Activated T-helper 1 cell treated with anti-CD3 and anti-CD28 coated beads, Interleukin-2, amount 50 U/mL, for 16 hours (primary cell): ENCODE data around the gene DTX2.
"Not testable (repeated sequence)": the region's sequence is repeated elsewhere in the genome, so short reads cannot be mapped to it uniquely, and the experiment has no call there.

ENCODE experiments used
- DNase-seq, 2 donors: peaks; one replicate each; pipeline ENCODE4 v3.0.0-alpha.2; 2020; ENCODE audit warnings: low read depth in 1 of 2, low spot score in 1 of 2

DTX2 gene

GRCh38 chr7:76442664-76443446 lies 18.7 kb upstream of the DTX2 start:
- DNase-seq, result not testable (repeated sequence)

DNA sequence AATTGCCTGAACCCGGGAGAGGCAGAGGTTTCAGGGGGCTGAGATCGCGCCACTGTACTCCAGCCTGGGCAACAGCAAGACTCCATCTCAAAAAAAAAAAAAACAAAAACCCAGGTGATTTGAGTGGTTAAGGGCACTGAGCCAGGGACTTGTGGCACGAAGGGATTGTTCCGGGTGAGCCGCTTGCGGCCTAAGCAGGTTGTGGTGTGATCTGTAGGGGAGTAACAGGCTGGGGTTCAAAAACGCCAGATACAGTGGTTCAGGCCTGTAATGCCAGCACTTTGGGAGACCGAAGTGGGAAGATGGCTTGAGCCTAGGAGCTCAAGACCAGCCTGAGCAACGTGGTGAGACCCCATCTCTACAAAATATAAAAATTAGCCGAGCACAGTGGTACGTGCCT lies 17.7 kb upstream of the DTX2 start:
- DNase-seq, result not testable (repeated sequence)

DNA sequence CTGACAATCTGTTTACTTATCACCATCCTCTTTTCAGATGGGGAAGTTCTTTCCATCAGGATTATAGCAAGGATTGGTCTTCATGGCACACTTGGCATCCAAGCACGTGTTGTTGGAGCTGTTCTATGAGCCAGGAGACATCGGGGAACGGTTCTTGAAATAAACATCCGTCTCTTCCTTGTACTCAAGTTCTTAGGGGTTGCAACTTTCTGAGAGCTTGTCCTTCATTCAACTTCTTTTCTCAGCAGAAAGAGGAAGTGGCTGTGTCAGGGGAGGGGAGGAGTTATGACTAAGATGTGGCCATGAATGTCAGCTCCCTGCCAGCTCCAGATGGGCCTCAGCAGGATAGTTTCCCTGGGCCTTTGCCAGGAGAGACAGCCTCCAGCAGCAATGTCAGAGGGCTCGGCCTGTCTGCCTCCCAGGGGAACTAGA lies 15.9 kb upstream of the DTX2 start:
- DNase-seq, result not testable (repeated sequence)

DNA sequence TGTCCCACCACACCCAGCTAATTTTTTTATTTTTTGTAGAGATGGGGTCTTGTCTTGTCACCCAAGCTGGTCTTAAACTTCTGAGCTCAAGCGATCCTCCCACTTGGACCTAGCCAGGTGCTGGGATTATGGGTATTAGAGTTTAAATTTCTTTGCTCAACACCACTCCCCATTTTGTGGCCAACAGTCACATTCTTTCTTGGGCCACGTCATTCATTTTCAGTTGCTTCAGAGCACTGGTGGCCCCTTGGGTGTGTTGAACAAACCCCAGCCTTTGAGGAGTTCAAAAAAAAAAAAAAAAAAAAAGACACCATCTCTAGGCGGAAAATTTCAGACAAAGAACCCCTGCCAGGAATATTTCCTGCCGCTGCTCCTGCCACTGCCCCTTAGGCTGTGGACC lies 4.5 kb upstream of the DTX2 start:
- DNase-seq, result not testable (repeated sequence)

DNA sequence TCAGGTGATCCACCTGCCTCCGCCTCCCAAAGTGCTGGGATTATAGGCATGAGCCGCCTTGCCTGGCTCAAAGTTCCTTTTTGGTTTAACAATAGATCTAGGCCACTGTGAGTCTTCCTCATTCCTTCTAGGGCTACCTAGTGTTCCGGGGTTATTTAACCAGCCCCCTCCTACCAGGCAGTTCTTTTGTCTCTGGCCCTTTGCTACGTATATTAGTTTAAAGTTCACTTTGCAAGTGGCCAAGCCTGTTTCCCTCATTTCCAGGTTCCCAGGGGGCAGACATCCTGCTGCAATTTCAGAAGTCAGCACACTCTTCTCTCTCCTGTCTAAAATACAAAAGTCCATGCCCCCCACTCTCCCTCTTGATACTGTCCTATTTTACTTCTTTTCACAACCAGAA lies 3.0 kb upstream of the DTX2 start:
- not testable (repeated sequence) for DNase-seq

DNA sequence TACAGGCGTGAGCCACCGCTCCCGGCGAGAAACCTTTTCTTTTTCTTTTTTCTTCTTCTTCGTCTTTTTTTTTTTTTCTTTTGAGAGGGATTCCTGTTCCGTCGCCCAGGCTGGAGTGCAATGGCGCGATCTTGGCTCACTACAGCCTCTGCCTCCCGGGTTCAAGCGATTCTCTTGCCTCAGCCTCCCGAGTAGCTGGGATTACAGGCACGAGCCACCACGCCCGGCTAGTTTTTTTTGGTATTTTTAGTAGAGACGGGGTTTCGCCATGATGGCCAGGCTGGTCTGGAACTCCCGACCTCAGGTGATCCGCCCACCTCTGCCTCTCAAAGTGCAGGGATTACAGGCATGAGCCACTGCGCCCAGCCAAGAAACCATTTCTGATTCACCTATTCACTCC lies 742 bp upstream of the DTX2 start:
- not testable (repeated sequence) for DNase-seq

DNA sequence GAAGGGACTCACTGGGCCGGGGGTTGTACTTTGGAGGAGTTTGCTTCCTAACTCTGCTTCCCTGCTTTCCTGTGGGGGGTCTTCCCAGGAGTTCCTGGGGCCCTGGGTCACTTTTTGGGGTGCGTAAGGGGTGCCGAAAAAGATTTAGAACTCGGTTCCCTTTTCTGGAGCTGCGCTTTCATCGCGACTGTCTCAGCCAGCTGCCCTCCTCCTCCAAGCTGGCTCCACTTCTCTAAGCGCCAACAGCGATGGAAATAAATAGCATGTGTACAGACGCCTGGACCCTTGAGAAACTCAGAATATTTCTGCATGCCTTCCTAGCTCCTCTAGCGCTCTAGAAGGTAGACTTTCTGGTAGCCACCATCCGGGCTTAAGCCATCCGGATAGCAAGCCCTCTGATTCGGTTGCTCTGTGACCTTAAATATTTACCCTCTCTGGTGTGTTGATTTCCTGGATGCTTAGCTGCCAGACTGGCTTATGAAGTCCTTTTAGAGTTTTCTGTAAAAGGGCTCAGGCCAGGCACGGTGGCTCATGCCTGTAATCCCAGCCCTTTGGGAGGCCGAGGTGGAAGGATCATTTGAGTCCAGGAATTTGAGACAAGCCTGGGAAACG lies 868 bp downstream of the DTX2 start:
- DNase-seq, result not testable (repeated sequence)

DNA sequence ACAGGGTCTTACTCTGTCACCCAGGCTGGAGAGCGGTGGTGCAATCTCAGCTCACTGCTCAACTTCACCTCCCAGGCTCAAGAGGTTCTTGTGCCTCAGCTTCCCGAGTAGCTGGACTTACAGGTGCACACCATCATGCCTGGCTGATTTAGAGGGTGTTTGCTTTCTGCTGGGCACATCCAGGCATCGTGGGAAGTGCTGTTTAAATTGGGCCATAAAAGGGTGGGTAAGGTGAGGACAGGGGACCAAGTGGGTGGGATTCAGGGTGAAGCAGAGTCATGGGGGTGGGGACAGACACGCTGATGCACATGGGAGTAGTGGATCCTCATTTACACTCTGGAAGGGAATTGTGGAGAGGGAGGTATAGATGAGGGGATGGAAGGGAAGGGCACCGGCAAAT lies 3.5 kb downstream of the DTX2 start:
- DNase-seq, result not testable (repeated sequence)

DNA sequence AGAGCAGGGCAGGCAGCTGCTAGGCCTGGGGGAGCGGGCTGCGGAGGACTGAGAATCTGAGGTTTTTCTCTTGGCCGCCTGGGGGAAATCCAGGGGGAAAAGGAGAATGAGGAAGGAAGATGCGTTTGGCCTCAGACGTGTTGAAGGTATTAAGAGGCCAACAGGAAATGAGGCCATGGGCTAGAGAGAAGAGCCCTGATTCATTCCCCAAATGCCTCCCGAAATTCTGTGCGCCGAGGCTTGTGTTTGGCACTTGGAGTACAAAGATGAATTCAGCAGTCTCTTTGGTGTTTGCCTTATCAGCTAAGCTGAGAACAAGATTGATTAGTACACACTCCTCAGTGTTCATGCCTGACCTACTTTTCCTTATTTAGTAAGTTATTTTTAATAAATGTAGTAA lies 4.4 kb downstream of the DTX2 start:
- not testable (repeated sequence) for DNase-seq

GRCh38 chr7:76467743-76468404 lies 6.4 kb downstream of the DTX2 start:
- not testable (repeated sequence) for DNase-seq

DNA sequence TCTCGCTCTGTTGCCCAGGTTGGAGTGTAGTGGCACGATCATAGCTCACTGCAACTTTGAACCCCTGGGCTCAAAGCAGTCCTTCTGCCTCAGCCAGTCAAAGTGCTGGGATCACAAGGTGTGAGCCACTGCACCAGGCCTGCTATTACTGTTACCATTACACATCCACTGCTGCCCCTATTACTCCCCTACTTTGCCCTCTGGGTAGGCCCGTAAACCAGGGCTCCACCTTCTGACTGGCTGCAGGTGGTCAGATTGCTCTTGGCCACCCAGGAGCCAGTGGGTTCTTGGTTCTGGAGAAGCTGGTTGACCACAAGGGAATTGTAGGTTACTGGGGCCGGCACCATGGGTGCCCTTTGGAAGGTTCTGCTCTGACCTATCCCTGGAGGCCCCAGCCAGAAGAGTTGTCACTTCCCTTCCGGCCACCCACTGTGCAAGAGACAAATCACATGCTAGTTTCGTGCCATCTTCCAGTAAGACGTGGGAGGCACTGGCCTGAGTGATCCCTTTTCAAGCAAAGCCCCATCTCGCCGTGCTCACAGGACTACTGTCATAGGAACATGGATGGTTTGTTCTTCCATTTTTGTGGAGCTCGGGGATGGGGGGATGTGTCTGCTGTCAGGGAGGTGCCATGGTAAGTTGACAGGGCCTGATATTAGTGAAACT lies 10.2 kb downstream of the DTX2 start:
- not testable (repeated sequence) for DNase-seq

GRCh38 chr7:76473097-76473496 lies 11.6 kb downstream of the DTX2 start:
- DNase-seq, result not testable (repeated sequence)

DNA sequence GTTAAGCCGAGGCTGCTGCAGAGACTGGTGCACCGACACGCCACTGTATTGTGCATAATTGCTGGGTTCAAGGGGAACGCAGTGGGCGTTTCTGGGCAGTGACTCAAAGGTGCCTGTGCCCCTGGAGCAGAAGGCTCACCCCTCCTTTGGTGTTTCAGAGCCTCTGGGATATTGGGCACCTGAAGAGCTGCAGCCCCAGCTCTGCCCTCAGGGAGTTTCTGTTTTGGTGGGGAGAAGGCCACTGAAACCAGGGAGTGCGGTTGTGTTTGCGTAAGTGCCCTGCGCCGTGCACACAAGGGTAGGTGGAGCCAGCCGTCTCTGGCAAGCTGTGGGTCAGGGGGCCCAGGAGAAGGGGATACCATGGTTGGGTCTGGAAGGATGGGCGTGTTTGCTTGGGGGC lies 14.8 kb downstream of the DTX2 start:
- DNase-seq, result not testable (repeated sequence)

GRCh38 chr7:76476742-76477474 lies 15.4 kb downstream of the DTX2 start:
- DNase-seq, result not testable (repeated sequence)

- DNase-seq, result not testable (repeated sequence)
These were observed 18.1 kb downstream of the DTX2 start for GRCh38 chr7:76479628-76480027.

- DNase-seq, result not testable (repeated sequence)
These were observed 19.1 kb downstream of the DTX2 start for GRCh38 chr7:76480403-76481253.

GRCh38 chr7:76482660-76483059 lies 21.2 kb downstream of the DTX2 start:
- not testable (repeated sequence) for DNase-seq

DNA sequence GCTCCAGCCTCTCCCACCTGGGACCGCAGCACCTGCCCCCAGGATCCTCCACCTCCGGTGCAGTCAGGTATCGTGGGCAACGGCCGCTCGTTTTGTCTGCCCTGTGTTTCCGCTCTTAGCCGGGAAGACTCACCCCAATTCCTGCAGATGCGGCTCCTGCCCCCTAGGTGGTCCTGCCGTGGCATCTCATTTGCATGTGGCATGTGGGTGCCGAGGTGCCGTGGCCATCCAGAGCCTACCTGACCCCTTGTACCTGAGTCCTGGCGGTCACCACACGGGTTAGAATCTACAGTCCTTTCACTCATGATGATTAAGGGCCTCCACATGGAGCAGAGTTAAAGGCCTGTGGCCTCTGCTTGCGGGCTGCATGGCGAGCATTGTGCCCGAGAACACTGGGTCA lies 21.6 kb downstream of the DTX2 start:
- DNase-seq, result not testable (repeated sequence)

GRCh38 chr7:76484456-76484855 lies 22.9 kb downstream of the DTX2 start:
- not testable (repeated sequence) for DNase-seq
